Vagina (tissue), 2 donors: ENCODE data around the gene POLR2I.

ENCODE experiments used
- POLR2A ChIP-seq, 2 donors: fragments of 450-650 bp; IDR thresholded peaks; one replicate each; pipeline ENCODE4 v1.6.1; 2017; ENCODE audit warnings: antibody characterized with exemption in 2 of 2, mild to moderate bottlenecking in 2 of 2, moderate library complexity in 2 of 2
- POLR2AphosphoS5 ChIP-seq, 2 donors: sonication (generic); formaldehyde crosslinking; IDR thresholded peaks; one replicate each; pipeline ENCODE4 v1.9.0; 2017; ENCODE audit warnings: antibody characterized with exemption in 2 of 2, mild to moderate bottlenecking in 2 of 2, low read depth in 1 of 2; ENCODE audit not compliant: insufficient read depth in 1 of 2
- TF ChIP-seq, protein P1 (sequence below), 3 experiments: fragments of 450-650 bp in 2 of 3; fragments of 200-600 bp in 1 of 3; sonication (generic) in 1 of 3; IDR thresholded peaks; one replicate each; pipeline ENCODE4 v1.5.1; 2017 to 2019; ENCODE audit warnings: antibody characterized with exemption in 3 of 3, mild to moderate bottlenecking in 2 of 3, moderate library complexity in 2 of 3

DNA sequence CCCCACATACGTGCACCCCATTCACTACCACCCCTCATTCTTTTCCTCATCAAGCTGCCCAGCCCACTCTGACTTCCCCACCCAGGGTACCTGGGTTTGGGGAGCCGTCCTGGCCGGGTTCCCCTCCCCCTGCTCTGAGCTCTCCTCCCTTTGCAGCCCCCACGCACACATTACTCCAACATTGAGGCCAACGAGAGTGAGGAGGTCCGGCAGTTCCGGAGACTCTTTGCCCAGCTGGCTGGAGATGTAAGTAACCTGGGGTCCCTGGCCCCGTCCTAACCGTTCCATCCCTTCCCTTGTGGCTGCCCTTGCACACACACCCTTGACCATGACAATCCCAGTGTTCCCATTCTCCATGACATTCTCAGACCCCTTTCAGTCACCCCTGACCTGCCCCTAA, 27.8 kb upstream of the POLR2I start:
- TF ChIP-seq POLR2A (IDR thresholded peaks at IDR 0.05) (no peak), POLR2AphosphoS5 (IDR thresholded peaks at IDR 0.05; ENCODE audit: insufficient read depth in 1 of 2, low read depth in 1 of 2) (no peak)
- TF ChIP-seq, protein P1, sequence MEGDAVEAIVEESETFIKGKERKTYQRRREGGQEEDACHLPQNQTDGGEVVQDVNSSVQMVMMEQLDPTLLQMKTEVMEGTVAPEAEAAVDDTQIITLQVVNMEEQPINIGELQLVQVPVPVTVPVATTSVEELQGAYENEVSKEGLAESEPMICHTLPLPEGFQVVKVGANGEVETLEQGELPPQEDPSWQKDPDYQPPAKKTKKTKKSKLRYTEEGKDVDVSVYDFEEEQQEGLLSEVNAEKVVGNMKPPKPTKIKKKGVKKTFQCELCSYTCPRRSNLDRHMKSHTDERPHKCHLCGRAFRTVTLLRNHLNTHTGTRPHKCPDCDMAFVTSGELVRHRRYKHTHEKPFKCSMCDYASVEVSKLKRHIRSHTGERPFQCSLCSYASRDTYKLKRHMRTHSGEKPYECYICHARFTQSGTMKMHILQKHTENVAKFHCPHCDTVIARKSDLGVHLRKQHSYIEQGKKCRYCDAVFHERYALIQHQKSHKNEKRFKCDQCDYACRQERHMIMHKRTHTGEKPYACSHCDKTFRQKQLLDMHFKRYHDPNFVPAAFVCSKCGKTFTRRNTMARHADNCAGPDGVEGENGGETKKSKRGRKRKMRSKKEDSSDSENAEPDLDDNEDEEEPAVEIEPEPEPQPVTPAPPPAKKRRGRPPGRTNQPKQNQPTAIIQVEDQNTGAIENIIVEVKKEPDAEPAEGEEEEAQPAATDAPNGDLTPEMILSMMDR (IDR thresholded peaks at IDR 0.05): no peak
